ENCODE data around the gene COQ10A.

Gene COQ10A

GRCh38 chr12:56266693-56267442, at the start of gene COQ10A:
COQ10A (plus strand) TSS chr12:56266942; CDS start chr12:56267119, 177 bp downstream.
- Histone ChIP-seq H2AFZ (ENCODE audit: low read length) (0 out of 2 replicates have a peak within 1 kb of the TSS, but pooled peaks have one; percentile 28), H3K79me2 (ENCODE audit: insufficient read depth, low read length) (no peaks in the 10 kb centered on the region), H3F3A (ENCODE audit: insufficient read depth, low read length) (peaks cover 3% of the 10 kb centered on the region; the same call in 1 of the 2 replicates), H3K36me3 (ENCODE audit: insufficient read depth, low read length) (peaks cover 19% of the 10 kb centered on the region; the same call in 1 of the 2 replicates), H3K4me2 (ENCODE audit: low read length) (peak within 1 kb of the TSS; percentile 88), H4K20me1 (ENCODE audit: insufficient read depth, low read length) (no peaks in the 10 kb centered on the region), H3K4me1 (ENCODE audit: insufficient read depth, low read length, severe bottlenecking) (peaks cover 16% of the 10 kb centered on the region), H3K27me3 (ENCODE audit: insufficient read depth, low read length) (no peaks in the 10 kb centered on the region), H3K4me3 (ENCODE audit: low read depth, low read length, poor library complexity, severe bottlenecking) (peak within 1 kb of the TSS; percentile 66), H3K9me3 (ENCODE audit: low read length) (no peaks in the 10 kb centered on the region), H3K27ac (ENCODE audit: low read depth, low read length, poor library complexity, severe bottlenecking) (peak within 1 kb of the TSS; percentile 64), H3K9me2 (ENCODE audit: low read depth, low read length) (no peaks in the 10 kb centered on the region), H3K9ac (ENCODE audit: low read length) (peak within 1 kb of the TSS; percentile 64)
- TF ChIP-seq EZH2 (IDR thresholded peaks at IDR 0.05; ENCODE audit: borderline replicate concordance, low read length) (no peak), CTCF (IDR thresholded peaks at IDR 0.05; ENCODE audit: low read length) (peak; percentile 56)

- Histone ChIP-seq H3K27me3 (ENCODE audit: insufficient read depth, low read length) (no peaks in the 10 kb centered on the region), H3K9ac (ENCODE audit: low read length) (no peak overlapping the region), H3K4me2 (ENCODE audit: low read length) (peak overlapping the region; percentile 95; the same call in 1 of the 2 replicates), H3K36me3 (ENCODE audit: insufficient read depth, low read length) (peaks cover 27% of the 10 kb centered on the region), H3K79me2 (ENCODE audit: insufficient read depth, low read length) (0 out of 2 replicates have a peak, but pooled peaks cover 5% of the 10 kb centered on the region), H3K4me1 (ENCODE audit: insufficient read depth, low read length, severe bottlenecking) (peaks cover 36% of the 10 kb centered on the region), H3K4me3 (ENCODE audit: low read depth, low read length, poor library complexity, severe bottlenecking) (peak overlapping the region; percentile 84), H3K9me3 (ENCODE audit: low read length) (no peaks in the 10 kb centered on the region), H3K9me2 (ENCODE audit: low read depth, low read length) (no peaks in the 10 kb centered on the region), H2AFZ (ENCODE audit: low read length) (no peak overlapping the region), H3F3A (ENCODE audit: insufficient read depth, low read length) (no peaks in the 10 kb centered on the region), H4K20me1 (ENCODE audit: insufficient read depth, low read length) (no peaks in the 10 kb centered on the region), H3K27ac (ENCODE audit: low read depth, low read length, poor library complexity, severe bottlenecking) (no peak overlapping the region)
- TF ChIP-seq EZH2 (IDR thresholded peaks at IDR 0.05; ENCODE audit: borderline replicate concordance, low read length) (no peak), CTCF (IDR thresholded peaks at IDR 0.05; ENCODE audit: low read length) (no peak)
Measured at GRCh38 chr12:56219840-56220239, 46.9 kb upstream of the COQ10A start.

- peak overlapping the region; percentile 95 for H3K4me2 ChIP-seq (ENCODE audit: low read length)
- no peaks in the 10 kb centered on the region for H3K27me3 ChIP-seq (ENCODE audit: insufficient read depth, low read length)
- peaks cover 42% of the 10 kb centered on the region for H3K4me1 ChIP-seq (ENCODE audit: insufficient read depth, low read length, severe bottlenecking)
- no peaks in the 10 kb centered on the region for H3F3A ChIP-seq (ENCODE audit: insufficient read depth, low read length)
- no peaks in the 10 kb centered on the region for H4K20me1 ChIP-seq (ENCODE audit: insufficient read depth, low read length)
- H3K9me3 ChIP-seq (ENCODE audit: low read length) = no peaks in the 10 kb centered on the region
- peak overlapping the region; percentile 75 for H3K9ac ChIP-seq (ENCODE audit: low read length)
- H2AFZ ChIP-seq (ENCODE audit: low read length) = no peak overlapping the region
- H3K4me3 ChIP-seq (ENCODE audit: low read depth, low read length, poor library complexity, severe bottlenecking) = peak overlapping the region; percentile 84
- H3K9me2 ChIP-seq (ENCODE audit: low read depth, low read length) = no peaks in the 10 kb centered on the region
- 0 out of 2 replicates have a peak, but pooled peaks cover 5% of the 10 kb centered on the region for H3K79me2 ChIP-seq (ENCODE audit: insufficient read depth, low read length)
- TF ChIP-seq CTCF (IDR thresholded peaks at IDR 0.05; ENCODE audit: low read length) (no peak), EZH2 (IDR thresholded peaks at IDR 0.05; ENCODE audit: borderline replicate concordance, low read length) (no peak)
- peaks cover 19% of the 10 kb centered on the region for H3K36me3 ChIP-seq (ENCODE audit: insufficient read depth, low read length)
- H3K27ac ChIP-seq (ENCODE audit: low read depth, low read length, poor library complexity, severe bottlenecking) = peak overlapping the region; percentile 84
Measured at GRCh38 chr12:56220611-56221231, 46.0 kb upstream of the COQ10A start.

All from OCI-LY1 (cell line).